AG04450 (cell line): Measurements from ENCODE around the gene LRRC49. TPM values are rescaled to one million over a fixed set of nuclear protein-coding genes. Genes with fewer than 3 reads are reported as not detected.
"Not testable (repeated sequence)": the region's sequence is repeated elsewhere in the genome, so short reads cannot be mapped to it uniquely, and the experiment has no call there.

Experiments
- CTCF ChIA-PET: fragments of 300-600, 350-600 bp; formaldehyde crosslinking; extraction: SDS; loops from one replicate; lab custom pipeline; 2022; ENCODE audit warnings: antibody characterized with exemption, inconsistent platforms; lab: Charles Lee
- POLR2A ChIA-PET: fragments of 350-600 bp; formaldehyde crosslinking; extraction: SDS; loops from one replicate; lab custom pipeline; 2021; ENCODE audit warnings: antibody characterized with exemption, inconsistent platforms; lab: Yijun Ruan, JAX
- DNase-seq: peaks from one replicate; pipeline ENCODE4 v3.0.0-alpha.2; 2011; ENCODE audit warnings: low read depth, low spot score
- H3K27ac ChIP-seq: one replicate; pipeline ENCODE4 v1.5.1; 2012; ENCODE audit warnings: low read depth, low read length, control low read depth
- H3K27me3 ChIP-seq: one replicate; pipeline ENCODE4 v1.6.0; 2012; ENCODE audit warnings: low read length; ENCODE audit not compliant: control insufficient read depth, insufficient read depth
- H3K4me3 ChIP-seq: 2 replicates; pipeline ENCODE4 v1.5.1; 2011; ENCODE audit warnings: mild to moderate bottlenecking, low read depth, low read length, control low read depth
- H3K9me3 ChIP-seq: 2 replicates; pipeline ENCODE4 v1.5.1; 2012; ENCODE audit warnings: low read length; ENCODE audit not compliant: control insufficient read depth, insufficient read depth
- polyA plus RNA-seq: library from polyadenylated mRNA; depleted of rRNA; stranded (reverse); fragments of >200 nt; gene quantifications from 2 replicates; pipeline ENCODE4 v1.2.3, GENCODE V29; 2011
- TF ChIP-seq, protein P1 (sequence below): IDR thresholded peaks from 2 replicates; pipeline ENCODE4 v1.5.1; 2011; ENCODE audit warnings: low read depth, low read length, control low read depth, inconsistent platforms

The LRRC49 gene
- polyA plus RNA-seq, 1 experiment = 25.0 TPM

DNA sequence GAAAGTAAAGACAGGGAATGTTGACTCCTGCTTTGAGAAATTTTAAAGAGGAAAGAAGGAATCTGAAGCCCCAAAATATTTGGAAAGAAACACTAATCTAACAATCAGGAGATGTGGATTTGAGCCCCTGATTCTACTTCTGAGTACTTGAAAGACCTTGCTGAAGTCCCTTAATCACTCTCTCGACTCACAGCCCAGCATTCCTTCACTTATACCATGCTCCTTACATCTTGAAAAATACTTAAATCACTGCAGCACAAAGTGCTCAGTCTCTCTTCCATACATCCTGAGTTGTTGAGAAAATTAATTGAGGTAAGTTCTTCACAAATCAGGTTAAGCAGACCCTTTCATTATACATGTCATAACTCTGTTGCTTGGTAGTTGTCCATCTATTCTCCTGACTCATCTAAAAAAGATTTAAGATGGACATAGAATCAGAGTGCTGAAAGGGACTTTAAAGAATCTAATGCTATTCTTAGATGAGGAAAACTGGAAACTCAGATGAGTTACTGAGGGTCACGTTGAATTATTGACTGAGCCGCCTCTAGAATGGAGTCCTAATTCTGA, 149.8 kb downstream of the LRRC49 start:
- CTCF ChIA-PET = no interaction called here
- no peaks in the 10 kb centered on the region for H3K27me3 ChIP-seq
- no peak overlapping the region for H3K4me3 ChIP-seq
- H3K27ac ChIP-seq = no peak overlapping the region
- POLR2A ChIA-PET = no interaction called here
- DNase-seq = no peak
- no peaks in the 10 kb centered on the region for H3K9me3 ChIP-seq
- TF ChIP-seq, protein P1, sequence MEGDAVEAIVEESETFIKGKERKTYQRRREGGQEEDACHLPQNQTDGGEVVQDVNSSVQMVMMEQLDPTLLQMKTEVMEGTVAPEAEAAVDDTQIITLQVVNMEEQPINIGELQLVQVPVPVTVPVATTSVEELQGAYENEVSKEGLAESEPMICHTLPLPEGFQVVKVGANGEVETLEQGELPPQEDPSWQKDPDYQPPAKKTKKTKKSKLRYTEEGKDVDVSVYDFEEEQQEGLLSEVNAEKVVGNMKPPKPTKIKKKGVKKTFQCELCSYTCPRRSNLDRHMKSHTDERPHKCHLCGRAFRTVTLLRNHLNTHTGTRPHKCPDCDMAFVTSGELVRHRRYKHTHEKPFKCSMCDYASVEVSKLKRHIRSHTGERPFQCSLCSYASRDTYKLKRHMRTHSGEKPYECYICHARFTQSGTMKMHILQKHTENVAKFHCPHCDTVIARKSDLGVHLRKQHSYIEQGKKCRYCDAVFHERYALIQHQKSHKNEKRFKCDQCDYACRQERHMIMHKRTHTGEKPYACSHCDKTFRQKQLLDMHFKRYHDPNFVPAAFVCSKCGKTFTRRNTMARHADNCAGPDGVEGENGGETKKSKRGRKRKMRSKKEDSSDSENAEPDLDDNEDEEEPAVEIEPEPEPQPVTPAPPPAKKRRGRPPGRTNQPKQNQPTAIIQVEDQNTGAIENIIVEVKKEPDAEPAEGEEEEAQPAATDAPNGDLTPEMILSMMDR = no peak

DNA sequence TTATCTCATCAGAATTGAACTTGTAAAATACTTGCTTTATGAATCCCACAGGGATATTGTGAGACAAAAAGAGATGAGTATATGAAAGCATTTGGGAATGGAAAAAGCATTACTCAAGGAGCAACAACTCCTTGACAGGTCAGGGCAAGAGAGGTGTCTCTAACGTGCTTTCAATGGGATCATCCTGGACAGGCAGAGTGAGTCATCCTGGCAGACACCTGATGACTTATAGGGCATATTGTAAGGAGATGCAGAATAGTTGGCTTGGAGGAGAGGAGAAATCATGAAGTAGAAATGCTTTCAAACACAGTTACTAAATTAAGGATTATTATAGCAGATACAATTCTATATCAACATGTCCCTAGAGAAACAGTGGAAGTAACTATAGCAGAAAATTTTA, 150.7 kb downstream of the LRRC49 start:
- Histone ChIP-seq H3K9me3 (no peaks in the 10 kb centered on the region), H3K4me3 (no peak overlapping the region), H3K27me3 (no peaks in the 10 kb centered on the region), H3K27ac (no peak overlapping the region)
- TF ChIP-seq, protein P1 = no peak
- ChIA-PET CTCF (no interaction called here), POLR2A (no interaction called here)
- no peak for DNase-seq

DNA sequence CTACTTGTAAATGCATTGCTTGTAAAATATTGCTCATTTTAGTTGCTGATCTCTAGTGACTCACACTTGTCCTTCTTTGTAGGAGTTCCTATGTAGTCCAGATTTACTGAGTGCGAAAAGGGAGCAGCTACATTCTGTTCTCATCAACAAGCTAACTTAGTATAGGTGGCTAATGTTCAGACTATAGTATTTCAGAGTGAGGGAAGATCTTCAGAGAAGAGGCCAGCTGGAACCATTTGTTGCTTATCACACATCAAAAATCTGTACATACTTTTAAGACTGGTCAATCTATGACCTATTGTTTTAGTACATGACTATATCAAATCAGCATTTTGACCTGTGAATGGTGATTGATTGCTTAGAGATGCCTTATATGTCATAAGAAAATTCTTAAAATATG, 151.4 kb downstream of the LRRC49 start:
- ChIA-PET POLR2A (no interaction called here), CTCF (no interaction called here)
- Histone ChIP-seq H3K9me3 (no peaks in the 10 kb centered on the region), H3K4me3 (no peak overlapping the region), H3K27me3 (no peaks in the 10 kb centered on the region), H3K27ac (no peak overlapping the region)
- no peak for DNase-seq
- TF ChIP-seq, protein P1 = no peak

DNA sequence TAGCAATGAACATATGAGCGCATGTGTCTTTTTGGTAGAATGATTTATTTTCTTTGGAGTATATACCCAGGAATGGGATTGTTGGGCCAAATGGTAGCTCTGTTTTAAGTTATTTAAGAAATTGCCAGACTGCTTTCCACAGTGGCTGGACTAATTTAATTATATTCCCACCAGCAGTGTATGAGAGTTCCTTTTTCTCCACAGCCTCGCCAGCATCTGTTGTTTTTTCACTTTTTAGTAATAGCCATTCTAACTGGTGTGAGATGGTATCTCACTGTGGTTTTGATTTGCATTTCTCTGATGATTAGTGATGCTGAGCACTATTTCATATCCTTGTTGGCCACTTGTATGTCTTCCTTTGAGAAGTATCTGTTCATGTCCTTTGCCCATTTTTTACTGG, 153.5 kb downstream of the LRRC49 start:
- H3K4me3 ChIP-seq, DNase-seq, H3K9me3 ChIP-seq, H3K27ac ChIP-seq, POLR2A ChIA-PET, H3K27me3 ChIP-seq: not testable (repeated sequence)
- CTCF ChIA-PET = interaction anchor here (0.5 kb wide), 1 partner anchor 345 kb away, joined by 3 read pairs; no protein-coding TSS in a partner anchor

DNA sequence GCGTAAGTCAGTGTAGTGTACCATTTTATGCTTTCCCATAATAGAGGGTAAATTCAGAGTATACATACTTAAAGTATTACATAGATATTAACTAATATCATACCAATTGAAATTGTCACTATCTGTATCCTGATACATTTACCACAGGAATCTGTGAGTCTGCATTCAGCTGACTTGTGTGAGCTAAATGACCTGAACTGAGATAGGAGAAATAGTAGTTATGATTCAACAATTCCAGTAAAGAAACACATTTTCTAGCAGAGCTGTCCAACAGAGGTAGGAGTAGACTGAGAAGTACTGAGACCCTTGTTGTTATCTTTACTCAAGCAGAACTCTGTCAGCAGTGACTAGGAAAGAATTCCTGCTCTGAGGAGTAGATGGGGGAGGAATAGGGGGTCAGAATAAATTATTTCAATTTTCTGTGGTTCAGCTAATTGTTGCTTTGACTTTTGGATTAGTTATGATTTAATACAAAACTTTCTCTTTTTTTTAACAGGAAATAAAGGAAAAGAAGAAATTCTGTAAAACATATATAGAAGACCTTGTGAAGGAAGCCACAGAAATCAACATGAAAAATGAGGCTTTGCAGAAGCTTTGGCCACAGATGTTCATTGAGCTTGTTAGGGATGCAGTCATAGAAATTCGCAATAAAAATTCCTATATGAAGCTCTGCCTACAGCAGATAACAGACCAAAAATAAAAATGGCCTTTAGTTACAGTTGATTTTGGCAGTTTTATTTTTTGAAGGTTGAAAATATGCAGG, 156.5 kb downstream of the LRRC49 start:
- DNase-seq = peak; percentile 92
- Histone ChIP-seq H3K4me3 (no peak overlapping the region), H3K27me3 (no peaks in the 10 kb centered on the region), H3K27ac (peak overlapping the region; percentile 97), H3K9me3 (no peaks in the 10 kb centered on the region)
- ChIA-PET POLR2A (interaction anchor here (0.5 to 2.6 kb wide), 4 partner anchors 18 to 325 kb away, joined by 3 to 13 read pairs (median 6); partner anchors contain the start of gene THSD4), CTCF (interaction anchor here (0.8 to 1.3 kb wide), 3 partner anchors 29 to 394 kb away, joined by 3 to 5 read pairs (median 3); no protein-coding TSS in a partner anchor)
- TF ChIP-seq, protein P1 = no peak
